ENCODE data around the gene BAD. TPM values are rescaled to one million over a fixed set of nuclear protein-coding genes. Genes with fewer than 3 reads are reported as not detected.
A peak's percentile ranks its signal among the peaks of the same experiment; 100 is the strongest.

Gene BAD
- total RNA-seq, 1 experiment from 2014 or later: 67.4 TPM

- H3K27ac Mint-ChIP-seq (ENCODE audit: low read depth, unreplicated experiment): no peak overlapping the region
- ChIA-PET CTCF (interaction anchor here (0.7 to 9.9 kb wide), 3 partner anchors 14 to 17 kb away, joined by 3 to 96 read pairs (median 3); partner anchors contain the start of gene CATSPERZ), POLR2A (interaction anchor here (0.5 to 1.5 kb wide), 3 partner anchors 12 to 191 kb away, joined by 3 to 8 read pairs (median 4); no protein-coding TSS in a partner anchor)
- H3K9me3 Mint-ChIP-seq (ENCODE audit: unreplicated experiment): no peaks in the 10 kb centered on the region
- peaks cover 11% of the 10 kb centered on the region for H3K27me3 Mint-ChIP-seq (ENCODE audit: insufficient read depth, unreplicated experiment)
- TF ChIP-seq CTCF (IDR thresholded peaks at IDR 0.05; ENCODE audit: unreplicated experiment): no peak
- peaks cover 13% of the 10 kb centered on the region for H3K36me3 Mint-ChIP-seq (ENCODE audit: insufficient read depth, unreplicated experiment)
- intact Hi-C loops (cut with micrococcal nuclease): loop anchor here (5.0 kb wide), 2 partner anchors 37 to 102 kb away; partner anchors contain the start of genes PLCB3 and STIP1
- no TSS peak for BruUV-seq (replicated peaks)
- H3K4me3 Mint-ChIP-seq (ENCODE audit: unreplicated experiment): no peak overlapping the region
- no peak for DNase-seq (ENCODE audit: unreplicated experiment)
- H3K4me1 Mint-ChIP-seq (ENCODE audit: insufficient read depth, unreplicated experiment): peaks cover 15% of the 10 kb centered on the region
Observed at GRCh38 chr11:64289002-64289564, 4.6 kb upstream of the BAD start.

DNA sequence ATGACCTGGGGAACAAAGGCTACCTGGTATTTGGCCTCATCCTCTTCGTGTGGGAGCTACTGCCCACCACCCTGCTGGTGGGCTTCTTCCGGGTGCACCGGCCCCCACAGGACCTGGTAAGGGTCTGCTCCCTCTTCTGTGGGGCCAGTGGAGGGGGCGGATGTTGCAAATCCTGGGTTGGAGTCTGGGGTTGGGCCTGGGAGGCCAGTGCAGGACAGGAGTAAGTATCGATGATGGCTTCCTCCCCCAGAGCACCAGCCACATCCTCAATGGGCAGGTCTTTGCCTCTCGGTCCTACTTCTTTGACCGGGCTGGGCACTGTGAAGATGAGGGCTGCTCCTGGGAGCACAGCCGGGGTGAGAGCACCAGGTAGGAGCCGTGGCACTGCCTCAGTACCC lies 3.9 kb upstream of the BAD start:
- no peak for TF ChIP-seq CTCF (IDR thresholded peaks at IDR 0.05; ENCODE audit: unreplicated experiment)
- peaks cover 15% of the 10 kb centered on the region for H3K4me1 Mint-ChIP-seq (ENCODE audit: insufficient read depth, unreplicated experiment)
- ChIA-PET POLR2A (interaction anchor here (0.5 to 1.1 kb wide), 2 partner anchors 37 to 190 kb away, joined by 3 to 4 read pairs; partner anchors contain the start of gene PLCB3), CTCF (interaction anchor here (9.9 kb wide), 1 partner anchor 14 kb away, joined by 96 read pairs; the partner anchor contains the start of gene CATSPERZ)
- H3K27me3 Mint-ChIP-seq (ENCODE audit: insufficient read depth, unreplicated experiment): peaks cover 11% of the 10 kb centered on the region
- DNase-seq (ENCODE audit: unreplicated experiment): no peak
- H3K36me3 Mint-ChIP-seq (ENCODE audit: insufficient read depth, unreplicated experiment): peaks cover 13% of the 10 kb centered on the region
- H3K9me3 Mint-ChIP-seq (ENCODE audit: unreplicated experiment): no peaks in the 10 kb centered on the region
- BruUV-seq (replicated peaks): no TSS peak
- intact Hi-C loops (cut with micrococcal nuclease): loop anchor here (5.0 kb wide), 2 partner anchors 36 to 101 kb away; partner anchors contain the start of genes PLCB3 and STIP1
- no peak overlapping the region for H3K4me3 Mint-ChIP-seq (ENCODE audit: unreplicated experiment)
- H3K27ac Mint-ChIP-seq (ENCODE audit: low read depth, unreplicated experiment): no peak overlapping the region

DNA sequence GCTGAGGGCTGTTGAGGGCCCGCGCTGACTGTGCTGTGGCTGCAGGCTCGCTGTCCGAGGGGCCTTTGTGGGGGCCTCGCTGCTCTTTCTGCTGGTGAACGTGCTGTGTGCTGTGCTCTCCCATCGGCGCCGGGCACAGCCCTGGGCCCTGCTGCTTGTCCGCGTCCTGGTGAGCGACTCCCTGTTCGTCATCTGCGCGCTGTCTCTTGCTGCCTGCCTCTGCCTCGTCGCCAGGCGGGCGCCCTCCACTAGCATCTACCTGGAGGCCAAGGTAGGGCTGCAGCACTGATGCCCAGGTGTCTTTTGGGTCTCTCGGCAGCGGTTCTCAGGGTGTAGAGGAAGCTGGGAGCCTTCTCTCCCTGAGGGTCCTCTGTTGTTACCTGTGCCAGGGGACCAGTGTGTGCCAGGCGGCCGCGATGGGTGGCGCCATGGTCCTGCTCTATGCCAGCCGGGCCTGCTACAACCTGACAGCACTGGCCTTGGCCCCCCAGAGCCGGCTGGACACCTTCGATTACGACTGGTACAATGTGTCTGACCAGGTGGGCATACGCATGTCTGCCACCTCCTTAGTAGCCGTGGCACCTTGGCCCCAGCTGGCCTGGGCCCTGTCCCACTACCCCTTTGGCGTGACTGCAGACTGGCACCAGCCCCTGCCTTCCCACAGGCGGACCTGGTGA lies 3.3 kb upstream of the BAD start:
- no TSS peak for BruUV-seq (replicated peaks)
- no peak for DNase-seq (ENCODE audit: unreplicated experiment)
- no peak overlapping the region for H3K27ac Mint-ChIP-seq (ENCODE audit: low read depth, unreplicated experiment)
- no peak overlapping the region for H3K4me3 Mint-ChIP-seq (ENCODE audit: unreplicated experiment)
- no peak for TF ChIP-seq CTCF (IDR thresholded peaks at IDR 0.05; ENCODE audit: unreplicated experiment)
- ChIA-PET CTCF (interaction anchor here (0.6 to 9.9 kb wide), 2 partner anchors 15 to 809 kb away, joined by 3 to 96 read pairs; partner anchors contain the start of gene CATSPERZ), POLR2A (interaction anchor here (1.1 kb wide), 1 partner anchor 36 kb away, joined by 3 read pairs; the partner anchor contains the start of gene PLCB3)
- peaks cover 11% of the 10 kb centered on the region for H3K27me3 Mint-ChIP-seq (ENCODE audit: insufficient read depth, unreplicated experiment)
- intact Hi-C loops (cut with micrococcal nuclease): loop anchor here (2.0 to 5.0 kb wide), 3 partner anchors 17 to 101 kb away; partner anchors contain the start of genes ESRRA, PLCB3 and STIP1
- H3K36me3 Mint-ChIP-seq (ENCODE audit: insufficient read depth, unreplicated experiment): peaks cover 13% of the 10 kb centered on the region
- no peaks in the 10 kb centered on the region for H3K9me3 Mint-ChIP-seq (ENCODE audit: unreplicated experiment)
- H3K4me1 Mint-ChIP-seq (ENCODE audit: insufficient read depth, unreplicated experiment): peaks cover 15% of the 10 kb centered on the region

DNA sequence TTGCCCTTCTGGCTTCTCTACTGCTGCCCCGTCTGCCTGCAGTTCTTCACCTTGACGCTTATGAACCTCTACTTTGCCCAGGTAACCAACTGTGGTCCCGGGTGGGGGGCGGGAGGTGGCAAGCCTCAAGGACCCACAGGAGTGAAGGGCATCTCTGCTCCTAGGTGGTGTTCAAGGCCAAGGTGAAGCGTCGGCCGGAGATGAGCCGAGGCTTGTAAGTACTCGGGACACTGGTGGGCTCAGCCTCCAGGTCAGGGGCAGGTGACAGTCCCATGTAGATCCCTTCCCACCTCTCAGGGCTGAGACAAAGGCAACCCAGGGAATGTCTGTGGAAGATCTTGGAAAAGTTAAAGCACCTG lies 2.3 kb upstream of the BAD start:
- BruUV-seq (replicated peaks): no TSS peak
- Mint-ChIP-seq H3K4me1 (ENCODE audit: insufficient read depth, unreplicated experiment) (peaks cover 15% of the 10 kb centered on the region), H3K36me3 (ENCODE audit: insufficient read depth, unreplicated experiment) (peaks cover 22% of the 10 kb centered on the region), H3K9me3 (ENCODE audit: unreplicated experiment) (no peaks in the 10 kb centered on the region), H3K4me3 (ENCODE audit: unreplicated experiment) (peak overlapping the region; percentile 76), H3K27me3 (ENCODE audit: insufficient read depth, unreplicated experiment) (peaks cover 11% of the 10 kb centered on the region), H3K27ac (ENCODE audit: low read depth, unreplicated experiment) (peak overlapping the region; percentile 77)
- DNase-seq (ENCODE audit: unreplicated experiment): no peak
- intact Hi-C loops (cut with micrococcal nuclease): loop anchor here (1.0 to 5.0 kb wide), 4 partner anchors 18 to 99 kb away; partner anchors contain the start of genes ESRRA, PLCB3 and STIP1
- POLR2A ChIA-PET: interaction anchor here (0.9 to 3.1 kb wide), 4 partner anchors 10 to 45 kb away, joined by 3 to 24 read pairs (median 8); partner anchors contain the start of genes PLCB3, PRDX5 and TRMT112
- no peak for TF ChIP-seq CTCF (IDR thresholded peaks at IDR 0.05; ENCODE audit: unreplicated experiment)
- CTCF ChIA-PET: interaction anchor here (9.9 kb wide), 1 partner anchor 16 kb away, joined by 96 read pairs; the partner anchor contains the start of gene CATSPERZ
